NCI-H2227 (cell line): ENCODE results near the gene GSC.
"Not testable (repeated sequence)": the region's sequence is repeated elsewhere in the genome, so short reads cannot be mapped to it uniquely, and the experiment has no call there.

Experiments
- DNase-seq: peaks from one replicate; lab custom pipeline; 2025; ENCODE audit not compliant: unreplicated experiment; lab: John Stamatoyannopoulos, UW

GSC gene

GRCh38 chr14:94769391-94770250, at the start of gene GSC:
TSS of gene GSC (minus strand) at chr14:94770113. CDS start at chr14:94770015, 98 bp downstream.
- peak; percentile 57 for DNase-seq

GRCh38 chr14:94819531-94819930, 49.6 kb upstream of the GSC start:
- no peak for DNase-seq

- DNase-seq, result no peak
These were observed 46.2 kb upstream of the GSC start for GRCh38 chr14:94816113-94816512.

- DNase-seq, result no peak
These were observed 35.9 kb upstream of the GSC start for GRCh38 chr14:94805680-94806288.

GRCh38 chr14:94801225-94801624, 31.3 kb upstream of the GSC start:
- DNase-seq, result no peak

GRCh38 chr14:94800764-94801163, 30.9 kb upstream of the GSC start:
- DNase-seq, result not testable (repeated sequence)

- no peak for DNase-seq
These were observed 28.0 kb upstream of the GSC start for GRCh38 chr14:94797887-94798286.

- no peak for DNase-seq
These were observed 26.4 kb upstream of the GSC start for GRCh38 chr14:94796278-94796677.

GRCh38 chr14:94795372-94795771, 25.5 kb upstream of the GSC start:
- DNase-seq, result no peak

- no peak for DNase-seq
These were observed 24.0 kb upstream of the GSC start for GRCh38 chr14:94793901-94794300.

- no peak for DNase-seq
These were observed 17.7 kb upstream of the GSC start for GRCh38 chr14:94787655-94788054.

- DNase-seq, result no peak
These were observed 17.2 kb upstream of the GSC start for GRCh38 chr14:94787092-94787491.

GRCh38 chr14:94780536-94781399, 10.9 kb upstream of the GSC start:
- DNase-seq, result no peak

- DNase-seq, result no peak
These were observed 9.8 kb upstream of the GSC start for GRCh38 chr14:94779713-94780112.

GRCh38 chr14:94775871-94776210, 5.9 kb upstream of the GSC start:
- DNase-seq, result no peak

- no peak for DNase-seq
These were observed 5.4 kb upstream of the GSC start for GRCh38 chr14:94775091-94775870.

GRCh38 chr14:94774344-94775090, 4.6 kb upstream of the GSC start:
- no peak for DNase-seq

- no peak for DNase-seq
These were observed 3.9 kb upstream of the GSC start for GRCh38 chr14:94773655-94774343.

- peak; percentile 42 for DNase-seq
These were observed 3.2 kb upstream of the GSC start for GRCh38 chr14:94773061-94773648.
